HG02798 (cell line): ENCODE results near the gene NOSIP.

ENCODE experiments used
- ATAC-seq: cut with Tn5 transposase; IDR thresholded peaks from one replicate; pipeline ENCODE4 v1.9.1; 2021; ENCODE audit warnings: mild to moderate bottlenecking; ENCODE audit not compliant: unreplicated experiment, poor library complexity

Gene NOSIP

DNA sequence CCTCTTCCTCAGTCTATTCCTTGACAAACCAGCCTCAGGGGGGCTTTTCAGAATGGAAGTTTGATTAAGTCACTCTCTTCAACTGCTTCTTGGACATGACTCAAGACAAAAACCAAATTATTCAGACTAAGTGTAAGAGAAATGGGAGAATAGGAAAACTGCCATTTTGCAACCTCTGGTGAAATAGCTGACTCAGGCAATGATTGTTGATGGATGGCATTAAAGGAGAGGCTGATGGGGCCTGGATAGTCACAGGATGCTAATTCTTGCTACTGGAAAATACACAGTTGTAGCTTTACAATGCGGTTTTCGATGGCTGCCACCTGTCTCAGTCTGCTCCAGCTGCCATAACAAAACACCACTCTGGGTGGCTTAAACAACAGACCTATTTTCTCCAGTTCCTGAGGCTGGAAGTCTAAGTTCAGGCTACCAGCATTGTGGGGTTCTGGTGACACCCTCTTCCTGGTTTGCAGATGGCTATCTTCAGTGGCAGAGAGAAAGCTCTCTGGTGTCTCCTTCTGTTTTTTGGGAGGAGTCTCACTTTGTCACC lies 6.1 kb downstream of the NOSIP start:
- no peak for ATAC-seq

DNA sequence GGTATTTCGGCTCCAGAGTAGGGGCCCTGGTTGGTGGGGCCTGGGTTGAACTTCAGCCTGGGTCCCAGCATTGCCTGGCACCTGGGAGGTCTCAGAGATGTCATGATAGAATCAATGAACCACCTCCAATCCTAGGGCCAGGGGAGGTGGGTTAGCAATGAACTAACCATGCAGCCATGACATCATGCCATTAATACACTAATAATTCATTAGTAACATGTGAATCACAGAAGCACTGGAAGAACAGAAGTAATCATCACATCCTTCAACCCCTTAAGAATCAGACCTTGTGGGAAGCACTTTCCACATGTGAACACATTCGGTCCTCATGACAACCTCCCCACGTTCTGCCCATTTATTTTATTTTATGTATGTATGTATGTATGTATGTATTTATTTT lies 6.9 kb downstream of the NOSIP start:
- no peak for ATAC-seq

DNA sequence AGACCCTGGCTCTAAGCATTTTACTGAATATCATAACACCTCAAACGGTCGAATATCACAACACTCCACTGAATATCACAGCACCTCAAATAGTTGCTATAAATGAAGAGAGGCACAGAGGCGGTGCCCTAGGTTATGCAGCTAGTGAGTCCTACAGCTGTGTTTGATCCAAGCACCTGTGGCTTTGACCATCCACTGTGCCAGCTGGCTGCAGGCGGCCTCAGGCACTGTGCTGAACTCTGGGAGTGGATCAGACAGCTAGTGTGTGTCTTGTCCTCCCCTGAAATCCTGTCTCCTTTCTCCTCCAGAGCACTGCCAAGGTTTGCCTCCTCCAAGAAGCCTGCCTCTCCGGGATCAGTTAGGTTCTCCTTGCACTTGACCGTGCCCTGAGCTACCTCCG lies 7.3 kb downstream of the NOSIP start:
- ATAC-seq = no peak

DNA sequence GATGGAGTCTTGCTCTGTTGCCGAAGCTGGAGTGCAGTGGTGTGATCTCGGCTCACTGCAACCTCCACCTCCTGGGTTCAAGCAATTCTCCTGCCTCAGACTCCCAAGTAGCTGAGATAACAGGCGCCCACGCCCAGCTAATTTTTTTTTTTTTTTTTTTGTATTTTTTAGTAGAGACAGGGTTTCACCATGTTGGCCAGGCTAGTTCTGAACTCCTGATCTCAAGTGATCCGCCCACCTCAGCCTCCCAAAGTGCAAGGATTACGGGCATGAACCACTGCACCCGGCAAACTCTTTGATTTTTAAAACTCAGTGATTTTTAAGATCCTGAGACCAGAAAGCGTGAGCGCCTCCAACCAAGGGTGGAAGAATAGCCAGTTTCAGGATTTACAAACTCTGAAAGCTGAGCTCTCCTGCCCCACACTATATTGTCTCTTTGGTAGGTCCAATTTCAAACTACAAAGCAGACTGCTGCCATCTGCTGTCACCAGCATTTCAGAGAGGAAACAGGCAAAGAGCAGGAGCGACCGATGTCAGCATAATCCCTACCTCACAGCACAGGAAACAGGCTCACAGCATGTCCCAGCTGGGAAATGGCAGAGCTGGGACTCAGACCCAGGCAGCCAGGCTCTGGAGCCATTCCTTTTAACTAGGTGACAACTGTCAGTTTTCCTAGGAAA lies 9.2 kb downstream of the NOSIP start:
- ATAC-seq = no peak

DNA sequence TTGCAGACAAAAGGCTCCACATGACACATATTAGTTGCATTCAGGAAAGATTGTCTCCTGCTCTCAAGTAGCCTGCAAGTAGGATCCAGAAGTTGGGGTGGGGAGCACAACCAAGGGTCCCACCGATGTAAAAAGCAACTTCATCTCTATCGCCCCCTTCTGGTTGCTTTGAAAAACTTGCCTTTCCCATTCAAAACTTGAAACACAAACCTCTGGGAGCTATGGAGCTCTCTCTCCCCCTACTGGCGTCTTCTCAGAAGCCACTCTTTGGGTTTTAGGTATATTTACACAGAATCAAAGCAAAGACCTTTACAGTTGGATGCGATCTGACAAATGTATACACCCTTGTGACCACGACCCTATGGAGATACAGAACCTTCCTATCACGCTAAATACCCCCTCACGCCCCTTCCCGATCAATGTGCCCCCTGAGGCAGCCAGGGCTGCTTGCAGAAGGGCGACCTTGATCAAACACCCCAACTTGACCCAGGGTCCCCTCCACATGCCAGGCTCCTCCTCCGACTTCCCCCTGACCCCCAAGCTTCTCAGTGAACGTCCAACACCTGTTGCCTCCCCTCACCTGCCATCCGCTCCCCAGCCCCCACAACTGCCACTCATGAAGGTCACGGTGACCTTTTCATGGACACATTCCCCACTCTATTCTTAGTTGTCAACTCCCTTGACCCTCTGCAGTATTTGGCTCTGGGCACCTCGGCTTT lies 10.1 kb downstream of the NOSIP start:
- ATAC-seq = no peak

DNA sequence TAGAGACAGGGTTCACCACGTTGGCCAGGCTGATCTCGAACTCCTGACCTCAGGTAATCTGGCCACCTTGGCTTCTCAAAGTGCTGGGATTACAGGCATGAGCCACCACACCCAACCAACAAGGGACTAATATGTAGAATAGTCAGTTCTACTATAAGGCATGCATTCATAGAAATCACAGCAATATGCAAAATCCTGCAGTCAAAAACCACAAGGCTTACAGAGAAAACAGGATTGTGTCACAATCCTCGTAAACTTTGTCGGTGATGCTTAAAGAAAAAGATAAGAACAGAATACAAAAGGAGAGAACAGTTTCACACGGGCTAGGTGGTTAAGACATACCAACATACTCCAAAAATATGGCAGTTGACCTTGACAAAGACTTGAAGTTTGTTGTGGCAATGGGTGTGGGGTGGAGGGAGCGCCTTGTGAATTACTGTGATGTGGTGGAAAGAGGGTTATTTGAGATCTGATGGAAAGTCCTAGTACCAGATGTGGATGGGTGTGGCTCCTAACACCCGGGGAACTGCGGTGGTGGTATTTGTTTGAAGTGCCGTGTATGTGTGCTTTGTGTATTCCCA lies 12.4 kb downstream of the NOSIP start:
- ATAC-seq = no peak

DNA sequence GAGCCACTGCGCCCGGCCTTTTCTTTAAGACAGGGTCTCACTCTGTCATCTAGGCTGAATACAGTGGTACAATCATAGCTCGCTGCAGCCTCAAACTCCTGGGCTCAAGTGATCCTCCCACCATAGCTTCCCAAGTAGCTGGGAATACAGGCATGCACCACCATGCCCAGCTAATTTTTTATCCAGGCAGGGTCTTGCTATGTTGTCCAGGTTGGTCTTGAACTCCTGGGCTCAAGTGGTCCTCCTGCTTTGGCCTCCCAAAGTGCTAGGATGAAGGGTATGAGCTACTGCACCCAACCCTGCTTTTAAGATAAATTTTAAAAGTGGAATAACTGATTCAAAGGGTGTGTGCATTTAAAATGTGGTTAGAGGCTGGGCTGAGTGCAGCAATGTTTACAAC lies 14.1 kb downstream of the NOSIP start:
- ATAC-seq = no peak

DNA sequence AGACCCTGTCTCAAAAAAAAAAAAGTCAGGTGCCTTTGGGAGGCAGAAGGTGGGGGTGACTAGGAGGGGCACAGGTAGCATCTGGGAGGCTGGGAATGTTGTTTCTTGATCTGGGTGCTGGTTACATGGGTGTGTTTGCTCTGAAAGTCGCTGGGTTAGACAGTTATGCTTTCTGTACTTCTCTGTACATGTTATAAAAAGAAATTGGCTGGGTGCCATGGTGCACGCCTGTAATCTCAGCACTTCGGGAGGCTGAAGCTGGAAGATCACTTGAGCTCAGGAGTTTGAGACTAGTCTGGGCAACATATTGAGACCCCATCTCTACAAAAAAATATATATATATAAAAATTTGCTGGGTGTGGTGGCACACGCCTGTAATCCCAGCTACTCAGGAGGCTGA lies 15.1 kb downstream of the NOSIP start:
- ATAC-seq = no peak

DNA sequence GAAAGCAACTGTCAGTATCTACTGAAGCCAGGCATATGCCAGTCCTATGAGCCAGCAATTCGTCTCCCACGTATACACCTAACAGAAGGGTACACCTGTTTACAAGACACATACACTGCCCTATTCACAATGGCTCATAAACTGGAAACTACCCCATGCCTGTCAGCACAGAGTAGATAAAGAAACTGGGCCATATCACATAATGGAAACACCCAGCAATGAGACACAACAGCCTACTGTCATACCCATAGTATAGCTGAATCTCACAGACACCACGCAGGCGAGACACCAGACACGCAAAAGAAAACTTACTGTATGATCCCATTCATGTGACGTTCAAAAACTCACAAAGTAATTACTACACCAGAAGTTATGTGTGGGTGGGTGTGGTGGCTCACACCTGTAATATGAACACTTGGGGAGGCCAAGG lies 15.7 kb downstream of the NOSIP start:
- ATAC-seq = no peak

DNA sequence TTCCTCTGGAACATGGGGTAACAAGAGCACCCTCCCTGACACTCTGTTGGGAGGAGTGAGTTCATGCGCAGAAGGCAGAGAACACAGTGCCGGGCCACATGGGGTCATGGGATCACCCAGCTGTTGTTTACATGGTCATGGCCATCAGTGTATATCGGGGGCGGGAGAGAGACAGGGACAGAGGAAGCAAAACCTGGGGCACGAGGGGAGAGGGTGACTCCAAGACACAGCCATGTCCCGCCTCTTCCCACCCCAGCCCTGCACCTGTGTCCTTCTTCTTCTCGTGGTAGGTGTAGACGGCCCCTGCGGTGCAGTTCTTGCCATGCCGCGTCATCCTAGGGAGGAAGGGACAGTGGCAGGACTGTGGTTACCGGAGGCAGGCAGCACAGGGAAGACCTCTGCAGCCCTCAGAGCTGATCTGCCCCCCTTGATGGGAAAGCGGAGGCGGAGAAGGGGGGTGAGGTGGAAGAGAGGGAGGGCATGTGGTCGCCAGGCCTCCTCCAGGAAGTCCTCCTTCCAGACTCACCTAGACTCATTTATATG lies 19.9 kb downstream of the NOSIP start:
- no peak for ATAC-seq

DNA sequence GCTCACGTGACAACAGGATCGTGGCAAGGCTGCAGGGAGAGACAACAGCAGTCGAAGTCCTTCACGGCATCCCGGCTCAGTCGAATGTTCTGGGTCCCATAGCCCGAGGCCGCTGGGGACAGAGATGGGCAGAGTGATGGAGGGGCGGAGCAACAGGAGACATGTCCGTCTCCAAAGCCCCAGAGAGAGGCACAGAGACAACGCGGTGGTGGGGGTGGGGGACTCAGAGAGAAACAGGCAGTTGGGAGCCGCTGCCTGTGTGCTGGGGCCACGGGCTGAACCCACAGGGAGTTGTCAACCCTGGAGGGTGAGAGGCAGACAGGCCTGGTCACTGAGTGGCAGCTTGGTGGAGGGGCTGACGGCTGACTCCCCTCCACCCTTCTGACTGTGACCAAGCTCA lies 20.4 kb downstream of the NOSIP start:
- no peak for ATAC-seq

DNA sequence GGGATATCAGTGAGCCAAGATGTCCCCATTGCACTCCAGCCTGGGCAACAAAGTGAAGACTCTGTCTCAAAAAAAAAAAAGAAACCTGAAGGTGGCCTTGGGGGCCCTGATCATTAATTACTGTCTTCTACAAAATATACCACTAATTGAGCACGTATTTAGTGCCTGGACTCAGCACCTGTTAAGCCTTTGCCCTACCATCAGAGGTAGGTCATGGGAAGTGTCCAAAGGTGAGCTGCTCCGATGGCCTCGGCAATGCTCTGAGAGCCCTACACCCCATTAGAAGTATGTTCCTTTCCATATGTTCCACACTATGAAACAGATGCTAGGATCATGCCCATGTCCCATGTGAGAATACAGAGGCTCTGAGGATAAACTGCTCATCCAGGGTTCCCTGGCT lies 20.9 kb downstream of the NOSIP start:
- ATAC-seq = no peak

DNA sequence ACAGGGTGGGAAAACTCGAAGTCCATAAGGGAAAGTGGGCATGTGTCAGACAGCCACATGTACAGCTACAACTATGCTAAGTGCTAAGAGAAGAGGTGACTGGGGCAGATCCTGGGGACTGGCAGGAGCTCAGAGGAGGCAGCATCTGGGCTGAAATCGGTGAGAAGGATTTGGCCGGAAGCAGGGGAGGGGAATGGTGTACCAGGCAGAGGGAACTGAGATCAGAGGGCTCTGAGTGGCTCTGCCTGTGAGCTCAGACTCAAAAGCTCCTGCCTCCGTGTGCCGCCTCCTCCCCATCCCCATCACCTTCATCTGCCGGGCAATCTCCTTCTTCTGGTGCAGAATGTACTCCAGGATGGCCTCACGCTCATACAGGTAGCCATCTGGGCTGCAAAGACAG lies 21.8 kb downstream of the NOSIP start:
- ATAC-seq = no peak

DNA sequence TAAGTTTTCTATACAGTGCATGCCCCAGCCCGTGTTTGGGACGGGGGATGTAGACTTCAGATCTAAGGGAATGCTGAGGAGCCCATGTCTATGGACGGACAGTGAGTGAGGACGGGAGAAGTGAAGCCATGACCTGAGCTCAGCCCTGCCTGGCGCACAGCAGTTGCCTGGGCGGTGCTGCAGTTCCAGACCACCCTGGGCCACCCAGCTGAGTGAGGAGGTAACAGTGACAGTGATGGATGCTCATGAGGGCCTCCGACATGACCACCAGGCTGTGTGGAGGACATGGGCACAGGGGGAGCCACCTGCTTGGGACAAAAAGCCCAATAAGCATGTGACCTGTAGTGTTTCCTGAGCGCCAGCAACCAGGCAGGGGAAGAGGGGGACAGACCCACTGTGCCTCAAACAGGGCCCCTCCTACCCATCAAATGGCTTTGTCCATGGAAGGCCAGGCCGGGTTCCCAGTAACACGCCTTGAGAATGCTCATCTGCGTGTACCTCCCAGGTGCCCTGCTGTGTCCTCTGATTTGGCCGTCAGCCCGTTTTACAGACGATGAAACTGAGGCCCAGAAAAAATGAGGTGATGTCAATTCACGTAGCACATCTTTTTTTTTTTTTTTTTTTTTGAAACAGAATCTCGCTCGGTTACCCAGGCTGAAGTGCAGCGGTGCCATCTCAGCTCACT lies 22.6 kb downstream of the NOSIP start:
- ATAC-seq = no peak

DNA sequence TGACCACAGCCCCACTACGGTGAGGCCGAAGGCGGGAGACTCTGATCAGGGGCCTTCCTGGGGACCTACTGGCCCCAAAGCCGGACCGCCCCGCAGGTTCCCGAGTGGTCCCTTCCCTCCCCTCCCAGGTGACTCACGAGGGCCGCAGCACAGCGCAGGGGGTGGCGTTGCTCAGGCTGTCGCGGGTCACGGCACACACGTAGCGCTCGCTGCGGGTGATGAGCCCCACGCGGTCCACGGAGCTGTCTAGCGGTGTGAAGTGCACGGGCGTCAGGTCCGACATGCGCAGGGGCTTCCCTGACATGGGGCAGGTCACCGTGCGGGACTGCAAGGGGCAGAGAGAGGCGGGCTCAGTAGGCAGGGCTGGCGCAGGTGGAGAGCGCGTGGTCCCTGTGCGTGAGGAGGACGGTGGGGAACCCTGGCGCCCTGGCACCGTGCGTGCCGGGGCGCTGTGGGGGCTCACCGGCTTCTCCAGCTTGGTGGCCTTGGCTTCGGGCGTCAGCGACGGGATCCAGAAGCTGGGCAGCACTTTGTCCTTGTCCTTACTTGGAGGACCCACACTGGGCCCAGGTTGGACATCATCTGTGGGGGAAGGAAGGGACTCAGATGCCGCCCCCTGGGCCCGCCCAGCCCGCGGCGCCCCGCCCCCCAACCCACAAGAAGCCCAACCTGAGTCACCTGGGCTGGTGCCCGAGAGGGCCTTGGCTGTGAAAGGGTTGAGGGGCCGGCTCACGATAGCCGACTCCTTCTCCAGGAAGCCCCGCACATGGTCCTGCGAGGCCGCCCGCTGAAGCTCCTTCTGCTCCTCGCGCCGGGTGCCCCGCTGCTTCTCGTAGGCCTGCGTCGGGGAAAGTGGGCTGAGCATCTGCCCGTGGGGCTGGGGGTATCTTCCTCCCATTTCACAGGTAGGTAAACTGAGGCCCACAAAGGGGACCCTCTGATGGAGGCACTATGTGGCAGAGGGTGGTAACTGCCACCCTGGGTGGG lies 23.7 kb downstream of the NOSIP start:
- no peak for ATAC-seq

DNA sequence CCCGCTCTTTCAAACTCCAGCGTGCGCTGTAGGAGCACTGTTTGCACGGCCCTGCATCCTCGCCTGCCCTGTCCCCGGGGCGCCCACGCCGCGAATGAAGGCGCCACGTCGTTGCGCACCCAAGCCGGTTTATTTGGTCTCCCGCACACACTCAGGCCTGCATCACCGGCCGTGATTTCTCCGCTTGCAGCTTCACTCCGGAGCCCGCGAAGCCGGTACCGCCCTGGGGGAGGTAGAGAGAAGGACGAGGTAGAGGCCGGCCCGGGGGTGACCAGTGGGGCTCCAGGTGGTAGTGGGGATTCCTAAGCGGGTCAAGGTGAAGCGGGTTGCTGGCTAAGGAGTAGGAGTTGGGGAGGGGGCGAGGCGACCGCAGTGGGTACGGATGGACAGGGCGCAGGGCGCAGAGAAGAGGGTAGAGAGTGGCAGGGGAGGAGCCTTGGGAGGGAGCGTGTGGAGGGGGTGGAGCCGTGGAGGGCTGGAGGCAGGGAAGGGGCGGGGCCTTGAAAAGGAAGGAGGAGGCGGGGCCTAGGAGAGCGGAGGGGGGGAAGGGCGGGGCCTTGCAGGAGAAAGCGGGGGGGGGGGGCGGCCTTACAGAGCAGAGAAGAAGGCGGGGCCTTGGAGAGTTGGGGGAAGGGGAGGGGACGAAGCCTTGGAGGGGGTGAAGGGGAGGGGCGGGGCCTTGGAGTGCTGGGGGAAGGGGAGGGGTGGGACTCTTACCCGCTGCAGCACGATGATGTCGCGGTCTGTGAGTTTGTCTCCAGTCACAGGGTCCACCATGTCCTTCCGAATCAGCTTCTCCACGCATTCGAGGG lies 24.6 kb downstream of the NOSIP start:
- no peak for ATAC-seq

DNA sequence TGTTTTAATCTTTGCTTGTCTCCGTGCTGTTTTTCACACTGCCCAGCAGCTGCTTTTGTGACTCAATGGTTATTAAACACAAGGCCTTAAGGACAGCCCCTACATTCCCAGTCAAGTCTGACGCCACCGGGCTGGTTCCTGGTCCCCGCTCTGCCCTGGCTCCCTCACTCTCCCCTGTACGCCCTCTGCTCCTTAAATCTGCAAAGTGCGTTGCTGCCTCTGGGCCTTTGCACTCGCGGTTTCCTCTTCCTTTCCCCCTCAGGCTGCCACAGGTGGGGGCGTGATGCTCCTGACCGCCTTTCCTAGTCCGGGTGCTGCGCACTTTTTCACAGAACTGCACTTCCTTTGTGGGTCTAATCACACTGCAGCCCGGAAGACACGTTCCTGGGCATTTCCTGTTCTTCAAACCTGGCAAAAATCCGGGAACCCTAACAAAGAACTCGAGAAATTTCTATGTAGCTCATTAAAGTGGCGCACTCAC lies 25.6 kb downstream of the NOSIP start:
- no peak for ATAC-seq

DNA sequence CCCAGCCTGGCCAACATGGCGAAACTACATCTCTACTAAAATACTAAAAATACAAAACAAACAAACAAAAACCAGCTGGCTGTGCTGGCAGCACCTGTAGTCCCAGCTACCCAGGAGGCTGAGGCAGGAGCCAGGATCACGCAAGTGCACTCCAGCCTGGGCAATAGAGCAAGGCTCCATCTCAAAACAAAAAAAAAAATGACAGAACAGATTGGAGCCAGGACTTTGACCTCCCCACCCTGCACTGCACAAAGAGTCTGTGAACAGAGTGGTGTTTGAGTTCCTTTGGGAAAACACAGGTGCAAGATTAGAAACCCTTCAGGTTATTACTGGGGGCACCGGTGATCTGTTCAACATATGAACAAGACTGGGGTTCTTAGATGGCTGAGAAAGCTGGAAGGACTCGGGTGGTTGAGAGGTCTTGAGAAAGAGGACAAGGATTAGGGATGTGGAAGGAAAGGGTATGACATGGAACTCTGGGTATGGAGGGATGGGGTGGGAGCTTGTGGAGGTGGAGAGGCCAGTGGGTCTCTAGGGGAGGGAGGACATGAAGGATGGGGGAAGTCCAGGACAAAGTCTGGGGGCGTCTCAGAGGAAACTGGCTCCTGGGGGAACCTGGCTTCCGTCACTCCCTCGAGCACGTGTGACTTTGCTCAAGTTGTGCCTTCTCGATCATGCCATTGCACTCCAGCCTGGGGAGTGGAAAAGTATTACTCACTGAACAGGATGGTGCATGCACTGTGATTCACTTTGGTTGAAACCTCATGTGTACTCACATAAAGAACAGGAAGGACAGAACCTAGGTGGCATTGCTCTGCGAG lies 26.7 kb downstream of the NOSIP start:
- ATAC-seq = no peak
